GM21529 (cell line): Measurements from ENCODE around the gene LGALS13.
"Not testable (repeated sequence)": the region's sequence is repeated elsewhere in the genome, so short reads cannot be mapped to it uniquely, and the experiment has no call there.

Experiments
- ATAC-seq: cut with Tn5 transposase; IDR thresholded peaks from one replicate; pipeline ENCODE4 v1.9.1; 2021; ENCODE audit not compliant: unreplicated experiment

LGALS13 gene

DNA sequence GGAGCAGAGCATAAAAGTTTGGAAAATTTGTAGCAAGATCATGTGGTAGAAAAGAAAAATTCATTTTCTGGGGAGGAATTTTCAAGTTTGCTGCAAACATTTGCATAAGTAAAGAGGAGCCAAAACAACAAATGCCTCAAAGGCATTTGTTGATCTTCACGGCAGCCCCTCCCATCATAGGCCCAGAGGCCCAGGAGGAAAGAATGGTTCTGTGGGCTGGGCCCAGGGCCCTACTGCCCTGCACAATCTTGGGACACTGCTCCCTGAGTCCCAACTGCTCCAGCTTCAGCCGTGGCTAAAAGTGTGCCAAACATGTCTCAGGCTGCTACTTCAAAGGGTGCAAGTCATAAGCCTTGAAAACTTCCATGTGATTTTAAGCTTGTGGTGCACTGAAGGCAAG lies 11.3 kb downstream of the LGALS13 start:
- ATAC-seq, result no peak

DNA sequence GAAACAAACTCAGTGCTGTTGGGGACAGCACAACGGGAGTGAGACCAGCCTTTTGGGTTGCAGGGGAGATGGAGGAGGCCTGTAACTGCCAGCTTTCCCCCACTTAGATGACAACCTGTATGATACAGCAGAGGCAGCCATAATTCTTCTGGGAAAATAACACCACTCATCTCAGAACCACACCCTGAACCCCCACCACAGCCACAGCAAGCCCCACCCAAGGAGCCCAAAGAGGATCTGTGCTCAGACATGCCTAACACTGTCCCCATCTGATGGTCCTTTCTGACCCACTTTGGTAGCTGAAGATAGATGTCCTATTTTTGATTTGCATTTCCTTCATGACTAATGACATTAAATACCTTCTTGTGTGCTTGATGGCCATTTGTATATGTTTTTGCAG lies 15.4 kb downstream of the LGALS13 start:
- no peak for ATAC-seq

DNA sequence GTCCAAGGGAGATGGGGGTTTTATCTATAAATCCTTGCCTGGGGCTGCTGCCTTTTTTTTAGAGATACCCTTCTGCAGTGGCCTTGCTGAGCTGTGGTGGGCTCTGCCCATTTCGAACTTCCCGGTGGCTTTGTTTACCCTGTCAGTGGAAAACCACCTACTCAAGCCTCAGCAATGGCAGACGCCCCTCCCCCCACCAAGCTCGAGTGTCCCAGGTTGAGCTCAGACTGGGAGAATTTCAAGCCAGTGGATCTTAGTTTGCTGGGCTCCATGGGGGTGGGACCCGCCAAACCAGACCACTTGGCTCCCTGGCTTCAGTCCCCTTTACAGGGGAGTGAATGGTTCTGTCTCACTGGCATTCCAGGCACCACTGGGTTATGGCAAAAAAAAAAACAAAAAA lies 21.6 kb downstream of the LGALS13 start:
- no peak for ATAC-seq

DNA sequence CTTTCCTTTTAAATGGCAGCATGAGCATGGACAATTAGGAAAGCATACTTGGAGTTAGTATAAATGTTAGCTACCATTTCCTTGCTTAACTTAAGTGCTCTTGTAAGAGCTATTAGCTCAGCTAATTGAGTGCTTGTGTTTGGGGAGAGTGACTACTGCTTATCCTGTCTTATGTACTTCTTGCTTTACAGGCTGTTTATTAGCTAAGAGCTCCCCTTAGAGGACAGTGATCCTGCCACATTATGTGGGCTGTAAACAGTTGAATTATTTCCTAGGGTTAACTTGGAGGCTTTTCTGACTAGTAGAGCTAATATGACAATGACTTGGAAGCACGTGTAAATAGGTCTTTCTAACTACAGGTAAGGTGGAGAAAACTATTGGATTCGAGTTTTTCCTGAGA lies 25.3 kb downstream of the LGALS13 start:
- not testable (repeated sequence) for ATAC-seq

DNA sequence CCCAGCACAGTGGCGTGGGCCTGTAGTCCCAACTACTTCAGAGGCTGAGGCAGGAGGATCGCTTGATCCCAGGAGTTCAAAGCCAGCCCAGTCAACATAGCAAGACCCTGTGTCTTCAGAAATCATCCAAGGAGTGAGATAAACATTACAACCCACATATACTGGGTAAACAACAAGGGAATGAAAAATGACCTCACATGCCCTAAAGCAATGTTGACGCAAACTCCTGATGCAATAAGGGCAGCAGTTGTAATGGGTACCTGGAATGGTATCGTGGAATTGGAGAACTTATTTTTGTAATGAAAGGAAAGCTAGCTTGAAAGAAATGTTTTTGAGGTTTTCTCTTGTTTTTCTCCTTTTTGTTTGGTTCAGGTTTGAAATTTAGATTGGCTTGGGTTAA lies 28.9 kb downstream of the LGALS13 start:
- ATAC-seq, result no peak

DNA sequence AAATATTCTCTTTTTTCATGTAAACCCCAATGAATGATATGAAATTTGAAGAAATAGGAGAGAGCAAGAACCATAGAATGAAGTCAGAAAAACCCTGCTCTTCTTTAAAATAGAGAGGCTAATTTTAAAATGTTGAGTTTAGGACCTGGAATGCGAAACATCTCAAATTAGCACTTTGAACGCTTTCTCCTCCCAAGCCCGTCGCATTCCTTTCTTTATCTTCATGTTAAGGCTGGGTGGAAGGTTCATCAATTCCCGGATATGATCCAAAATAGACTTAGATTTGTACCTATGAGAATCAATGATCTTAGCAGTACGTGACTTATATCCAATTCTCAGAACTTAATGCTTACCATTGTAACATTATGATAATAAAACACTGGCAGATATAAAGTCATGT lies 29.3 kb downstream of the LGALS13 start:
- ATAC-seq, result no peak

DNA sequence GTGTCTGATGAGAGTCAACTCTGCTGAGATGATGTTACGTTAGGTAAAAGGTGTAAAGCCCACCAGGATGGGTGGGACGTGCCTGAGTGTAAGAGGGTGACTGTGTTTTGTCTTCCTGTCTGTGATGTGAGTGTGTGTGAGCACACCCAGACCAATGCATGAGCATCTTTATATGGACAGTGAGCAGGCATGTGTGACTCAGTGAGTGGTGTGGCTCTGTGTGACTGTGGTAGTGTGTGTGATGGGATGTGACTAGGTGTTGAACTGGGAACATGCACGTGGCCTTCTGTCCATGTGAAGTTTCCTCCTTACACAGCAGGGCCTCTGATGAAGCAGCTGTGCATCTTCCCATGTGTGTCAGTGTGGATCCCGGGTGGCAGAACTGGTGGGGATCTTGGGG lies 35.6 kb downstream of the LGALS13 start:
- no peak for ATAC-seq

DNA sequence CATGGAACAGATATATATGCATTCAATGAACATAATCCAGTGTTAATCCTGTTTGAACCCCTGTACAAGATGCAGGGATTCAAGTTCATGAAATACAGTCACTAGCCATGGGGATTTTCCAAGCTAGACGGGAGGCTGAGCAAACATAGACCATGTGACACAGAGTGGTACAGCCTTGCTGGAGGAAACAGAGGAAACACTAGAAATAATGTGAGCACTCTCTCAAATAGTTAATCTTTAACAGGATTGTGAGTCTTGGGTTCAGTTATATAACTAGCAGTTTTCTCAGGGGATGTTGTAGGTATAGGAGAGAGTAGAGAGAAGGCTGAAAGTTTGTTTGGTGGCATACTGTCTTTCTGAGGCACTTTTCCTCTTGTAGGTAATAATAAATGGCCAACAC lies 39.4 kb downstream of the LGALS13 start:
- ATAC-seq, result no peak

DNA sequence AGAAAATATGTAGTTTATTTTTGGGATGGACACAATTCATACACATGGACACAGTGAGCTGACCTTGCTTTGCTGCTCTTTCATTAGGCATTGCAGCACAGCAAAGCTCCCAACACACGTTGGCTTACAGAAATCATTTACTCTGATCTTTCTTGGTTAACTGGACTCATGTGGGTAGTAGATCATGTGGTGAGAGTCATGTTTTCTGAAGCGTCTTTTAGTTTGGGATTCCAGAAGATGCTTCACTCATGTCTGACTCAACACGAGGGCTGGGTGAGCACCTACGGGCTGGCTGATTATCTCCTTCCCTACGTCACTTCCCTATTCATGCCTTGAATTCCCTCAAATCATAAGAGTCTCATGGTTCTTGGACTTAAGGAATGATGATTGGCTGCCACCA lies 41.3 kb downstream of the LGALS13 start:
- ATAC-seq, result no peak

DNA sequence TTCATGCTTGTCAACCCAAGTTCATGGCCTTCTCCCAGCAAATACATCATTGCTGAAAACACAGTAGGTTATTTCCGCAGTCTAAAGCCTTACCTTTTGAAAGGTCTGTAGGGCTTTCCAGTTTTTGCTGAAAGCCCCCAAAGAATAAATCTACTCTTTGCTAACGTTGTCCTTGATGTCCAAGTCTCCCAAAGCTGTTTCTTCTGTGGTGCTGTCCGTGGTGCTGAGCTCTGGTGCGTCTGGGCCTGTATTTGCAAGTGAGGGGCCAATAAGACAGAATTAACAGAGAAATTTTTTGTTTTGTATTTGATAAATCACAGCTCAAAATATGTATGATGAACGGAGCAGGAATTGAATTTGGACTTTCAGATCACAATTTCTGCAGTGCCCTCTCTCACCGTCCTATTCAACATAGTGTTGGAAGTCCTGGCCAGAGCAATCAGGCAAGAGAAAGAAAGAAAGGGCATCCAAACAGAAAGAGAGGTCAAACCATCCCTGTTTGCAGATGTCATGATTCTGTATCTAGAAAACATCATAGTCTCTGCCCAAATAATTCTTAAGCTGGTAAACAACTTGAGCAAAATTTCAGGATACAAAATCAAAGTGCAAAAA lies 43.6 kb downstream of the LGALS13 start:
- no peak for ATAC-seq

DNA sequence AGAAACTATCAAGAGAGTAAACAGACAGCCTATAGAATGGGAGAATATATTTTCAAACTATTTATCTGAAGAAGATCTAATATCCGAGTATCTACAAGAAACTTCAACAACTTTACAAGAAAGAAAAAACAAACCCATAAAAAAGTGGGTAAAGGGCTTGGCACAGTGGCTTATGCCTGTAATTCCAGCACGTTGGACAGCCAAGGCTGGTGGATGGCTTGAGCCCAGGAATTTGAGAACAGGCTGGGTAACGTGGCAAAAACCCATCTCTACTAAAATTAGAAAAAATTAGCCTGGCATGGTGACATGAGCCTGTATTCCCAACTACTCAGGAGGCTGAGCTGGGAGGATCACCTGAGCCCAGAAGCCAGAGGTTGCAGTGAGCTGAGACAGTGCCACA lies 45.6 kb downstream of the LGALS13 start:
- no peak for ATAC-seq

DNA sequence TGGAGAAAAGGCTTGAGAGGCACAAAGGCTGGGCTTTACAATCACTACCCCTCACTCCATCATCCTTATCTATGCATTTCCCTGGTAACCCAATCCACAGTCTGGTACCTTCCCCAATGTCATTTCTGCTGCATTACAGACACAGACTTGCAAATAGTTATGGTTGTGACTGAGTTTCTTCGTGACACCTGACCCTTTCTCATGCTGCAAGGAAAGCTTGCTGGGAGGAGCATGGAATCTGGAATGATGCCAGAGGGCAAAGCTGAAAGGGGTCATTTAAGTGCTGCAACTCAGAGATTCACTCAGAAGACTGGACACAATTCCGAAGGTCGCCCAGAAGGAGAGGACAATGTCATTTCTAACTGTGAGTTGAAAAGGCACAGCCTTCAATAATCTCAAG lies 53.3 kb downstream of the LGALS13 start, which contains the start of gene LGALS16:
LGALS16 (plus strand) TSS at position 301 of the 400 bp plus-strand sequence; CDS start at position 350, 49 bp downstream.
- ATAC-seq, result no peak
